Glutamatergic neuron (in vitro differentiated cells): ENCODE data around the gene MLF2. TPM values are rescaled to one million over a fixed set of nuclear protein-coding genes. Genes with fewer than 3 reads are reported as not detected.

ENCODE experiments used
- DNase-seq: peaks from one replicate; pipeline ENCODE4 v3.0.0; 2022
- H3K27ac Mint-ChIP-seq: one replicate; pipeline ENCODE4 v1.8.0; 2020; ENCODE audit warnings: mild to moderate bottlenecking, mixed read lengths, inconsistent platforms; ENCODE audit not compliant: unreplicated experiment
- H3K27me3 Mint-ChIP-seq: one replicate; pipeline ENCODE4 v1.8.0; 2020; ENCODE audit warnings: mild to moderate bottlenecking, moderate library complexity, mixed read lengths, inconsistent platforms; ENCODE audit not compliant: unreplicated experiment
- H3K36me3 Mint-ChIP-seq: one replicate; pipeline ENCODE4 v1.8.0; 2020; ENCODE audit warnings: mild to moderate bottlenecking, mixed read lengths, inconsistent platforms; ENCODE audit not compliant: unreplicated experiment
- H3K4me1 Mint-ChIP-seq: one replicate; pipeline ENCODE4 v1.8.0; 2020; ENCODE audit warnings: mild to moderate bottlenecking, low read depth, mixed read lengths, inconsistent platforms; ENCODE audit not compliant: unreplicated experiment
- H3K4me3 Mint-ChIP-seq: one replicate; pipeline ENCODE4 v1.8.0; 2020; ENCODE audit warnings: mild to moderate bottlenecking, mixed read lengths, inconsistent platforms; ENCODE audit not compliant: unreplicated experiment
- H3K9me3 Mint-ChIP-seq: one replicate; pipeline ENCODE4 v1.8.0; 2020; ENCODE audit warnings: mild to moderate bottlenecking, moderate library complexity, mixed read lengths, inconsistent platforms; ENCODE audit not compliant: unreplicated experiment
- total RNA-seq: library from RNA; stranded (reverse); fragmentation: NEBNext Ultra II Directional; extraction: Animal tissue kit (Norgen Biotek cat#: 25700); gene quantifications from one replicate; pipeline ENCODE4 v1.2.1, GENCODE V29; 2021; ENCODE audit not compliant: unreplicated experiment
- TF ChIP-seq, protein P1 (sequence below): fragments of 200-600 bp; sonication (generic); IDR thresholded peaks from one replicate; pipeline ENCODE4 v1.5.0; 2021; ENCODE audit not compliant: partially characterized antibody, unreplicated experiment

The MLF2 gene
- total RNA-seq, 1 donor from 2014 or later: 228 TPM

- no peak for DNase-seq
- H3K9me3 Mint-ChIP-seq: peaks cover 2% of the 10 kb centered on the region
- peak overlapping the region; percentile 16 for H3K4me3 Mint-ChIP-seq
- H3K4me1 Mint-ChIP-seq: peaks cover 18% of the 10 kb centered on the region
- H3K36me3 Mint-ChIP-seq: peaks cover 5% of the 10 kb centered on the region
- TF ChIP-seq, protein P1, sequence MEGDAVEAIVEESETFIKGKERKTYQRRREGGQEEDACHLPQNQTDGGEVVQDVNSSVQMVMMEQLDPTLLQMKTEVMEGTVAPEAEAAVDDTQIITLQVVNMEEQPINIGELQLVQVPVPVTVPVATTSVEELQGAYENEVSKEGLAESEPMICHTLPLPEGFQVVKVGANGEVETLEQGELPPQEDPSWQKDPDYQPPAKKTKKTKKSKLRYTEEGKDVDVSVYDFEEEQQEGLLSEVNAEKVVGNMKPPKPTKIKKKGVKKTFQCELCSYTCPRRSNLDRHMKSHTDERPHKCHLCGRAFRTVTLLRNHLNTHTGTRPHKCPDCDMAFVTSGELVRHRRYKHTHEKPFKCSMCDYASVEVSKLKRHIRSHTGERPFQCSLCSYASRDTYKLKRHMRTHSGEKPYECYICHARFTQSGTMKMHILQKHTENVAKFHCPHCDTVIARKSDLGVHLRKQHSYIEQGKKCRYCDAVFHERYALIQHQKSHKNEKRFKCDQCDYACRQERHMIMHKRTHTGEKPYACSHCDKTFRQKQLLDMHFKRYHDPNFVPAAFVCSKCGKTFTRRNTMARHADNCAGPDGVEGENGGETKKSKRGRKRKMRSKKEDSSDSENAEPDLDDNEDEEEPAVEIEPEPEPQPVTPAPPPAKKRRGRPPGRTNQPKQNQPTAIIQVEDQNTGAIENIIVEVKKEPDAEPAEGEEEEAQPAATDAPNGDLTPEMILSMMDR: no peak
- peak overlapping the region; percentile 69 for H3K27ac Mint-ChIP-seq
- peaks cover 8% of the 10 kb centered on the region for H3K27me3 Mint-ChIP-seq
Observed at GRCh38 chr12:6792522-6793201, 39.7 kb upstream of the MLF2 start.

GRCh38 chr12:6791931-6792520 is 39.1 kb upstream of the MLF2 start:
- Mint-ChIP-seq H3K27ac (no peak overlapping the region), H3K4me1 (peaks cover 18% of the 10 kb centered on the region), H3K9me3 (peaks cover 2% of the 10 kb centered on the region), H3K27me3 (peaks cover 5% of the 10 kb centered on the region), H3K36me3 (peaks cover 5% of the 10 kb centered on the region), H3K4me3 (peak overlapping the region; percentile 16)
- no peak for DNase-seq
- TF ChIP-seq, protein P1: no peak

- no peak overlapping the region for H3K4me3 Mint-ChIP-seq
- H3K9me3 Mint-ChIP-seq: peaks cover 2% of the 10 kb centered on the region
- peaks cover 3% of the 10 kb centered on the region for H3K27me3 Mint-ChIP-seq
- DNase-seq: no peak
- TF ChIP-seq, protein P1: no peak
- H3K27ac Mint-ChIP-seq: peak overlapping the region; percentile 33
- peaks cover 5% of the 10 kb centered on the region for H3K36me3 Mint-ChIP-seq
- H3K4me1 Mint-ChIP-seq: peaks cover 14% of the 10 kb centered on the region
Observed at GRCh38 chr12:6790496-6791150, 37.7 kb upstream of the MLF2 start.

GRCh38 chr12:6788972-6789924 is 36.3 kb upstream of the MLF2 start, which contains the start of gene CD4:
Gene CD4 (plus strand): TSS chr12:6789528. CDS start chr12:6800139, 10,611 bp downstream.
- H3K4me1 Mint-ChIP-seq: peaks cover 14% of the 10 kb centered on the region
- H3K36me3 Mint-ChIP-seq: peaks cover 5% of the 10 kb centered on the region
- H3K9me3 Mint-ChIP-seq: peaks cover 4% of the 10 kb centered on the region
- no peak within 1 kb of the TSS for H3K27ac Mint-ChIP-seq
- H3K27me3 Mint-ChIP-seq: peaks cover 3% of the 10 kb centered on the region
- TF ChIP-seq, protein P1: no peak
- no peak within 1 kb of the TSS for H3K4me3 Mint-ChIP-seq
- no peak for DNase-seq
